Hepatocyte (in vitro differentiated cells): ENCODE measurements around the gene MRPL55.

ENCODE experiments used
- CTCF ChIP-seq: fragments of 200-600 bp; sonication (generic); IDR thresholded peaks from 2 replicates; pipeline ENCODE4 v1.5.1; 2016; ENCODE audit warnings: antibody characterized with exemption, mild to moderate bottlenecking; ENCODE audit not compliant: poor library complexity
- EZH2 ChIP-seq: fragments of 200-600 bp; sonication (generic); IDR thresholded peaks from 2 replicates; pipeline ENCODE4 v1.6.1; 2016; ENCODE audit warnings: antibody characterized with exemption, mild to moderate bottlenecking, borderline replicate concordance
- EZH2phosphoT487 ChIP-seq: fragments of 200-600 bp; sonication (generic); IDR thresholded peaks from one replicate; pipeline ENCODE4 v1.6.1; 2018; ENCODE audit warnings: antibody characterized with exemption, mild to moderate bottlenecking, low read depth, moderate library complexity; ENCODE audit not compliant: unreplicated experiment, severe bottlenecking

DNA sequence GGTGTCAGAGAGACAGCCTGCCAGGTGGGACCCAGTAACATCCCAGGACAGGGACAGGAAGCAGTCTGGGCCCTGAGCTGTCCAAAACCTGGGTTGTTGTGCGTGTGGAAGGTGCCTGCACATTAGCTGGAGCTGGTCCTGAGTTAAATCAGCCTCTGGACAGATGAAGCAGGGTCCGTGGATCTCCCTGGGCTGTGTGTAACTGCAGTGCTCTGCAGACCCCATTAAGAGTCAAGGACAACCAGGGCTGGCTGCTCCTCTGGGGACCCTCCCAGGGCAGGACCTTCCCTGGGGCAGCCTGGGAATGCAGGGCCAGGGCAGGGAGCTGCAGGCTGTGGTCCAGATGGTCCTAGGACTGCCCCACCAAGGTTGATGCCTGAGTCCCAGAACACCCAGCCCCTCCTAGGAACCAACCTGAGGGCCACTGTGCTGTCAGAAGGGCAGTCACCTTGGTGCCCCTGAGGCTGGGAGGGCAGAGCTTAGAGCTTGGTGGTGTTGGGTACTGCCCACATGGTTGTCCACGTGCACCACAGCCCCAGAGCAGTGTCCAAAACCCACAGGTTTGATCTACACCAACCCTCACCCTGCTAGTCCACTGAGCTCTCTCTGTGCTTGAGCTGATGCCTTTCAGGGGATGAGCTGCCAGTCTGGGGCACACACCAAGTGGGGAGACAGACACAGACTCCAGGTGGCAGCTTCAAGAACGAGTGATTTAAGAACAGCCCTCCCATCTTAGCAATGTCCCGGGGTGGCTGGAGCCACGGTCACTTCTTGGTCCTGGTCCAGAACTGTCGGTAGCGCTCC is 2.9 kb downstream of the MRPL55 start:
- TF ChIP-seq EZH2: no peak
- TF ChIP-seq CTCF: no peak
- TF ChIP-seq EZH2phosphoT487: no peak
